IPS-18c (cell line): ENCODE data around the gene EHMT1.
"Not testable (repeated sequence)": the region's sequence is repeated elsewhere in the genome, so short reads cannot be mapped to it uniquely, and the experiment has no call there.

Experiments
- H3K4me3 ChIP-seq: 2 replicates; pipeline ENCODE4 v1.7.0; 2013; ENCODE audit warnings: low read depth, mild to moderate bottlenecking, low read length, moderate library complexity; ENCODE audit not compliant: insufficient read depth
- H3K9me3 ChIP-seq: one replicate; pipeline ENCODE4 v1.6.1; 2013; ENCODE audit warnings: mild to moderate bottlenecking, low read length, moderate library complexity; ENCODE audit not compliant: control insufficient read depth, insufficient read depth

The EHMT1 gene

DNA sequence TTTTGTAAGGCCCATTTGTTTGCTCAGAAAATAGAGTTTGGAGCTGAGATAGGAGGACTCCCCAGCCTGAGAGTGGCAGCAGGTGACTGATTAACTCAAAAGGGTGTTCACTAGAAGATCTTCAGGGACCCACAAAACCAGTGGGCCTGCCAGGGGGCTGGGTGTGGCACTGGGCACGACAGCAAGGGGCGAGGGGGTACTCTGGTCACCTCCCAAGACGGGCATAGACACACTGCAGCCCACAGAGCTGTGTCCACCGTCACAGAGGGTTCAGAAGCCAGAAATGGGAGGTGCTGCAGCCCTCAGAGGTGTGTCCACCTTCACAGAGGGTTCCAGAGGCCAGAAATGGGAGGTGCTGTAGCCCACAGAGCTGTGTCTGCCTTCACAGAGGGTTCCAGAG lies 183.2 kb downstream of the EHMT1 start:
- no peak overlapping the region for H3K4me3 ChIP-seq
- no peaks in the 10 kb centered on the region for H3K9me3 ChIP-seq

DNA sequence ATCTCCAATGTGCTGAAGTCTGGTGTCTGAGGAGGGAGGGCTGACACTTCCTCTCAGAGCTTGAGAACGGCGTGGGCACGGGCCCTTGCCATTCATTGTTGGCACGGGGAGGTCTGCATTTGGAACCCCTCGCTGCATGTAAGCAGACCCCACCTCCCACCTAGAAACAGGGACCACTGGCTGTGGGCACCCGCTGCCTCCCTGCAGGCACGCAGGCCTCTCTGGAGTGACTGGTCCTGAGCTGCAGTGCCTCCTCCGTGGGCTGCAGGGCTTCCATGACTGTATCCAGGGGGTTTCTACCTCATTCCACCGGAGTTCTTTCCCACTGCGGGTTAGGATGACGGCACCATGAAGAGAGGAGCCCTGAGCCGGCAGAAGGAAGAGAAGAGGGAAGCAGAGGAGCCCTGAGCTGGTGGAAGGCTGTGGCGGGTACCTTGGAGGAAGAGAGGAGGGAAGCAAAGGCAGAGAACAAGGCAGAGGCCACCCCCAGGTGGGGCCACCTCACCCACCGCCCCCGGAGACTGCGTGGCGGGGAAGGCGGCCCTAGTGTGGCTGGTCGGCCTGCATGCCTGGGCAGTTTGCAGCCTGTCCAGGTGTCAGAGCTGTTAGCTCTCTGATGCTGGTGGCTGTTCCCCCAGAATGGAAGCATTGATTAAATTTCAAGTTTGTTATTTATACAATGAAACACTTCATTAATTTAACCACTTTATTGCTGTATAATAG lies 183.9 kb downstream of the EHMT1 start:
- Histone ChIP-seq H3K4me3 (no peak overlapping the region), H3K9me3 (no peaks in the 10 kb centered on the region)

DNA sequence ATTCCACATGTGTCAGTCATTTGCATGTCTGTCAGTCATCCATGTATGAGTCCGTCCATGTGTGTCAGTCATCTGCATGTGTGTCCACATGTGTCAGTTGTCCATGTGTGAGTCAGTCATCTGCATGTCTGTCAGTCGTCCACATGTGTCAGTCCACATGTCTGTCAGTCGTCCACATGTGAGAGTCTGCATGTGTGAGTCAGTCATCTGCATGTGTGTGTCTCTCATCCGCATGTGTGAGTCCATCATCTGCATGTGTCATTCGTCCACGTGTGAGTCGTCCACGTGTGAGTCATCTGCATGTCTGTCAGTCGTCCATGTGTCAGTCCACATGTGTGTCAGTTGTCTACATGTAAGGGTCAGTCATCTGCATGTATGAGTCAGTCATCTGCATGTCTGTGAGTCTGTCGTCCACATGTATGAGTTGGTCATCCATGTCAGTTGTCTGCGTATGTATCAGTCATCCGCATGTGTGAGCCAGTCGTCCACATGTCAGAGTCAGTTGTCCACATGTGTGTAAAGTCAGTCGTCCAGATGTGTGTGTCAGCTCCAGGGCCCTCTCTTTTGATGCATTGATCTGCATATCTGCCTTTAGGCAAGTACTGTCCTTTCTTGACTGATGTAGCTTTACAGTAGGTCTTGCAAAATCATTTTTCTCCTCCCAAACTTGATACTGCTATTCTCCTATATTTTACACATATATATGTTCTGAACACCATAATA lies 186.3 kb downstream of the EHMT1 start:
- H3K4me3 ChIP-seq = no peak overlapping the region
- H3K9me3 ChIP-seq = no peaks in the 10 kb centered on the region

DNA sequence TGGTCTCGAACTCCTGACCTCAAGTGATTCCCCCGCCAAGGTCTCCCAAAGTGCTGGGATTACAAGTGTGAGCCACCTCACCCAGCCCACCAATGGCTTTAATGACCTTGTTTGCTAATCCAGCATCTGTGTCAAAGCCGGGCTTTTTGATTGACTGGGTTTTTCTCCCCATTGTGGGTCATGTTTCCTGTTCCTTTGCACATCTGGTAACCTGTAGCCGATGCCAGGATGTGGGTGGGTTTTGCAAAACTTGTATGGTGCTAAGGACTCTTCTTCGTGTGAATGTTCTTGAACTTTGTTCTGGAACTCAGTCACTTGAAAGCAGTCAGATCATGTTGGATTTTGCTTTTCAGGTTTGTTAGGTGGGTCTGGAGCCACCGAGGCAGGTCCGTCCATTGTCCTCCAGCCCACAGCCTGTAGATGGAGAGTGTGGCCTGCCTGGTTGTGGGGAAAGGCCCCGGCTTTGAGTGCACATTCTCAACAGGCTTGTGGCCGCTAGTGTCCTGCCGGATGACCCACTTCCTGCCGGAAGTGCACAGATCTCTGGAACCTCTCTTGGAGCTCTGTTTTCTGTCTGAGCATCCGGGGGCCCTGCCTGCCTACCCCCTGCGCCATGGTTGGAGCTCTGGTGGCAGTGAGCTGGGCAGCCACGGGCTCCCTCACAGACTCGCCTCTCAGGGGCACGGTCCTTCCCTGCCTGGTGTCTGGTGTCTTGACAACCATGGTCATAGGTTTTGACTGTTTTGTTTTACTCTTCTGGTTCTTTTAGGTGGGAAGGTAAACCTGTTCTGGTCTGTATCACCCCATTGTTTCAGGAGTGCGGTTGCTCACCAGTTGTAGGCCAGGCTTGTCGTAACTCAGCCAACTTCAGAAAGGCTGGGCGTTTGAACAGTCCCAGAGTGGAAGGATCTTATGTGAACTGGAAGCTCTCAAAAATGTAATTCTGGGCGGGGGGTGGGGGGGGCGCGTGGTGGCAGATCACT lies 189.2 kb downstream of the EHMT1 start:
- Histone ChIP-seq H3K4me3 (no peak overlapping the region), H3K9me3 (no peaks in the 10 kb centered on the region)

DNA sequence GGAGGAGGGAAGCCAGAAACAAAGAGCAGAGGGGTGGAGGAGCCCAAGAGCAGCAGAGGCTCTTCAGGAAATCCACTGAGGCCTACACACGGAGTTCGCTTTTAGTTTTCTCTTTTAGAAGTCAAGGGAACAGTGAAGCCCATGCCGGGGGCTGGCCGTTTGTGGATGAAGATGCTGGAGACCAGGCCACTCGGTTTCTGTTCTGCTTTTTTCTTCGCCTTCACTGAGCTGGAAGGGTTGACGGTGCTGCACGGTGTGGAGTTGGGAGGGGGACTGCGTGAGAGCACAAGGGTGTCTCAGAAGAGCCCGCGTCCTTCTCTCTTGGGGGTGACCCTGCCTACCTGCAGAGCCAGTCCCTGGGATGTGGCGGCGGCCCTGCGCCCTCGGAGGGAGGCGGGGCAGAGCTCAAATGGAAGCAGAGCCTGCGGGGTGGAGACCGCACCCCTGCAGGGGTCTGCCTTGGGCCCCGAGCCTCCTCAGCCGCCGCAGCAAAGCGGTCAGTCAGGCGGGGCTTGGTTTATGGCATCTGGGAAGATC lies 190.3 kb downstream of the EHMT1 start:
- no peaks in the 10 kb centered on the region for H3K9me3 ChIP-seq
- H3K4me3 ChIP-seq = no peak overlapping the region

DNA sequence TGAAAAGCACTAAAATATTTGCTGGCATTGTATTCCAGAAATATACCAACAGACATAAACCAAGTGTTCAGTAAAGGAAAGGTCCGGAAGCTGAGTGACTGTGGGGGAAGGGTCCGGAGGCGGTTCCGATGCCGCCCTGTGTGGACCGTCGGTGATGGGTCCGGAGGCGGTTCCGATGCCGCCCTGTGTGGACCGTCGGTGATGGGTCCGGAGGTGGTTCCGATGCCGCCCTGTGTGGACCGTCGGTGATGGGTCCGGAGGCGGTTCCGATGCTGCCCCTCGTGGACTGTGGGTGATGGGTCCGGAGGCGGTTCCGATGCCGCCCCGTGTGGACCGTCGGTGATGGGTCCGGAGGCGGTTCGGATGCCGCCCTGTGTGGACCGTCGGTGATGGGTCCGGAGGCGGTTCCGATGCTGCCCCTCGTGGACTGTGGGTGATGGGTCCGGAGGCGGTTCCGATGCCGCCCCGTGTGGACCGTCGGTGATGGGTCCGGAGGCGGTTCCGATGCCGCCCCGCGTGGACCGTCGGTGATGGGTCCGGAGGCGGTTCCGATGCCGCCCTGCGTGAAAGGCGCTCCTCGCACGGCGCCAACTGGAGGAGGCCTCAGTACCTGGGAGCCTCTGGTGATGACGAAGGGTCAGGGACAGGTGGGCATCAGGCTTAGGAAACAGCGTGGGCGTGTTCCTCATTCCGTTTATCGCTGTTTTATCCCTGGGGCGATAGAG lies 191.1 kb downstream of the EHMT1 start:
- not testable (repeated sequence) for H3K4me3 ChIP-seq, H3K9me3 ChIP-seq

DNA sequence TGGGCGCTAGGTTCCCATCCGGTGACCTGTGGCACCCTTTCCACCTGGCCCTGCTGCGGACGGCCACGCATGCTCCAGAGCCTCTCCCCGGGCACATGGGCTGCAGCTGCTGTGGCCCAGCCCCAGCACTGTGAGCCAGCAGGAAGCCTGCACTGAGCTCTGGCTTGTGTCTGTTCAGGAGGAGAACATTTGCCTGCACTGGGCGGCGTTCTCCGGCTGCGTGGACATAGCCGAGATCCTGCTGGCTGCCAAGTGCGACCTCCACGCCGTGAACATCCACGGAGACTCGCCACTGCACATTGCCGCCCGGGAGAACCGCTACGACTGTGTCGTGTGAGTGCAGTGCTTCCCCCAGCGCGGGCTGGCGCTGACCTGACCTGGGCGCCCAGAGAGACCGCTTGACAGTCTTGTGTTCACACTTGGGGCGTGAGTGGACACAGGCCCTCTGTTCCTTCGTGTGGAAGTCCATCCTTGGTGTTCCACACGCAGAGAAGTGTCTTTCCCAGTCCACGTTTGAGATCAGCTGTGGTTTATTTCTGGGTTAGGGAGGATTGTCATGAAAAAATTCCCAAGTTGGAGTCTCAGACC lies 192.6 kb downstream of the EHMT1 start:
- Histone ChIP-seq H3K4me3 (no peak overlapping the region), H3K9me3 (no peaks in the 10 kb centered on the region)

DNA sequence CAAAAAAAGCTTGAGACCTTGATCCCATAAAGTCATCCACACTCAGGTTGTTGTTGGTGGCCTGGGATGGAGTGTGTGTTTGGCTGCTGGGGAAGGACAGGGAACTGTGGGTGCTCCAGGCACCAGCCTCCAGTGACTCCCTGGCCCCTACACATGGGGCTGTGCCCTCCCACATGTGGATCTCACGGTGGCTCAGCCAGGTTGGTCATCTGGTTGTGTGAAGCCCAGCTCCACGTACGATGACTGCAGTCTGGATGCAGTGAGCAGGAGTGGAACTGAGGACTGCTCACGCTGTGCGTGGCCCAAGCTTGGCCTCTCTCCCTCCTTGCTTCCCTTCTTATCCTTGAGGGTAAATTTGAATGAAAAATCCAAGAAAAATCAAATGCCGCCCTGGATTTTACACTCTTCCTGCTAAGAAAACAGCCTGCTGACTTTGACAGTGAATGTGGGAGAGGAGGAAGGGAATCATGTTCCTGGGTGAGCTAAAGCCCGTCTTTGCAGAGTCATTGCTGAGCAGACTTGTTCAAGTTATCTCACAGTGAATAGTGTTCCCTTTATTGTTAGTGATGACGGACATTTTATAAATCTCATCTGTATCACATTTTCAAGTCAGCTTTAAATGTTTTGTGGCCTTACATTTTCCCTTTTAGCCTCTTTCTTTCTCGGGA lies 193.7 kb downstream of the EHMT1 start:
- no peak overlapping the region for H3K4me3 ChIP-seq
- H3K9me3 ChIP-seq = peaks cover 2% of the 10 kb centered on the region

DNA sequence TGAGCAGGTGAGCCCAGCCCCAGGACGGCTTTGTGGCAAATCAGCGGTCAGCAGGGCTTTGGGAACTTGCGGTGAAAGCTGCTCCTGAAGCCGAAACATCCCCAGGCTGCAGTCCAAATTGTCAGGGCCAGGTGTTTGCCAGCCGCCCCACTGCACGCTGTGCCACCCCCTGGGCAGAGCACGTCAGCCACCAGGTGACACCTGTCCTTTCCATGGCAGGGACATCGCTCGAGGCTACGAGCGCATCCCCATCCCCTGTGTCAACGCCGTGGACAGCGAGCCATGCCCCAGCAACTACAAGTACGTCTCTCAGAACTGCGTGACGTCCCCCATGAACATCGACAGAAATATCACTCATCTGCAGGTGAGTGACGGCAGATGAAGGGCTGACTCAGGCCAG lies 194.4 kb downstream of the EHMT1 start:
- Histone ChIP-seq H3K9me3 (peaks cover 4% of the 10 kb centered on the region), H3K4me3 (no peak overlapping the region)

DNA sequence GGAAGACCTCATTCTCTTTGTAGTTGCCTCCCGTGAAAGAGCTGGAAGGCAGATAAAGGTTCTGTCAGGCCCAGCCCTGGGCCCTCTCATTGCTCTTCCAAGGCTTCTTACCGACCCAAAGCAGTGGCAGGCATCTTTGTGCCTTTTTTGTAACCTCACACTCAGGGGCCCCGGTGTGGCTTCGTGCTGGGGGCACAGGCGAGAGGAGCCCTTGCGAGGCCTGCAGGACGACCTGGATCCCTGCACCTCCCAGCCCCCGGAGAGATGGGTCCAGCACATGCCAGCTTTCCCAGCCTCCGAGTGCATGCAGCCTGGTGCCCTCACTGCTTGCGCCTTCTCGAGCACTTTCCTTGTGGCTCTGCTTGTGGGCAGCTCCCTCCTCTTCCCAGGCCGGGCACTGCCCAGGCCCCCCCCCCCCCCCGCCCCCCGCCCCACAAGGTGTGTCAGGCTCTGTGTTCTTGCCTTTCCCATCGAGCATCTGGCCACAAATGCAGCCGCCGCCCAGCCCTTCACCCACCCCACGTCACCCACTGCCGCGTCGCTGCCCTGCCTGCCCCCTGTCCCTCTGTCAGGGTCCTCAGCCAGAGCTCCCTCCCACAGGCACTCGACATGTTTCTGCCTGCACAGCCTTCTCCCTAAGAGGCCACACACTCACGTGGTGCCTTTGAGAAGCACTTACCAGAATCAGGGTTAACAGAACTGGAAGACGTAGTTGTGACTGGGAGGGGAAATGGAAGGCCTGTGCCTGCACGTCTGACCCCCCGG lies 195.0 kb downstream of the EHMT1 start:
- peaks cover 4% of the 10 kb centered on the region for H3K9me3 ChIP-seq
- H3K4me3 ChIP-seq = no peak overlapping the region

DNA sequence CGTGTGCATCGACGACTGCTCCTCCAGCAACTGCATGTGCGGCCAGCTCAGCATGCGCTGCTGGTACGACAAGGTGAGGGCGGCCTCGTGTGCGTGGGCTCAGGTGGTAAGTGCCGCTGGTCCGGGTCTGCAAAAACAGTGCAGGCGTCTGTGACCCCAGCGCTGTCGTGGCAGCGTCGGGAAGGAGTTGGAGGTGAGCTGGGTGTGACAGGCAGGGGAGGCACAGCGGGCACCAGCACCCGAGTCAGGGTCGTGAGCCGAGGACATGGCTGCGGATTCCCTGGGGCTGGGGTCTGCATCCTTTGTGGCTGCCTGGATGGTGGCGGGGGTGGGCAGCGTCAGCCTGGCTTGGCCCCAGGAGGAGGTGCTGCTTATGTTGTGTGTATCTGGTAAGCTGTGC lies 195.6 kb downstream of the EHMT1 start:
- no peak overlapping the region for H3K4me3 ChIP-seq
- peaks cover 4% of the 10 kb centered on the region for H3K9me3 ChIP-seq

DNA sequence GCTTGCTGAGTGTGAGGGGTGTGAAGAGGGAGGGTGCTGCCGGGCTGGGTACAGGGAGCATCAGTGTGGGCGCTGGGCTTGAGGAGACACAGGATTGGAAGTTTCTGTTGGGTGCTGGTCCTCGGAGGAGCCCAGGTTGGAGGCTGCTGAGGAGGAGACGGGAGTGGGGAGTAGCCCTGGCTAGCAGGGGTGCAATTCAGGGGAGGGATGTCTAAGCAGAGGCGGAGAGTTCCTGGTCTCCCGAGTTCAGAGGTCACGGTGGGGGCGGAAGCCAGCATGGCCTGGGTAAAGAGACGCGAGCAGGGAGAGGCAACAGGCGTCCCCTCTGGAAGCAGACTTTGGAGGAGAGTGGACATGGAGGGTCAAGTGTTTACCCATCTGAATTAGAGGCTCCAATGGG lies 196.0 kb downstream of the EHMT1 start:
- no peak overlapping the region for H3K4me3 ChIP-seq

DNA sequence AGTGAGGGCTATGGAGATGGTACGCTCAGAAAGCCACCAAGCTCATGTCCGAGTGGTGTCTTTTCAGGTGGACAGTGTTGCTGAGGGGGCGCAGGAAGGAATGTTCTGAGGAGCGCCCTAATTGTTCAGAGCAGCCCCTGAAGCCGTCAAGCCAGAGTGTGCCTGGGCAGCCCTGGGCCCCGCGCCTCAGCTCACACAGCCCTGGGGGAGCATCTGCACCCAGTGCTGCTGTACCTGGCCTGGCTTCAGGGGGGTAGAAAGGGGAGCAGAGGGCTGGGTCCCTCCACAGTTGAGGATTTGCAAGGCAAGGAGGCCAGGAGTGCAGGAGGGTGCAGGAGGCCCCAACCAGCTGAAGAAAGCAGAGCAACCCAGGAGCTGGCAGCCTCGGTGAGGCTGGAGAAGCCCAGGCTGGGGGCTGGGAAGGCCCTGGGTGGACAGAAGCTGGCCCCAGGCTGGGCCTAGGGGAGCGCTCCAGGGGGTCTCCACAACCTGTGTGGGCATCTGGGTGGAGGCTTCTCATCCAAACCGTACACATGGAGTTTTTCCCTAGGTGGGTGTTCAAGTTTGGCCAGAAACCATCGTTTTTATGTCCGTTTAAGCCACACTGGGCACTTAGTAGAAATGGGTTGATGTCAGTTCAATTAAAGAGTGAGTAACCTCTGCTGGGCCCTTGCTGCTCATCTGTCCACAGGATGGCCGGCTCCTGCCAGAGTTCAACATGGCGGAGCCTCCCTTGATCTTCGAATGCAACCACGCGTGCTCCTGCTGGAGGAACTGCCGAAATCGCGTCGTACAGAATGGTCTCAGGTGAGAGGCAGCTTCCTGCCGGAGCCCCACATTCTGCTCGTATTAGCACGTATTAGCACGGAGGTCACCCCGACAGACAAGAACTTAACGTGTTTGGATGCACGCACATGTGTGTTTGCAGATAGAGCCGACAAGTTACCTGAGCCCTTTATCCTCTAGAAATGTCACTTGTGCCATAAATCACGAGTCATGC lies 196.8 kb downstream of the EHMT1 start:
- Histone ChIP-seq H3K9me3 (peaks cover 4% of the 10 kb centered on the region), H3K4me3 (no peak overlapping the region)

More for the DNA sequence above, 196.0 kb downstream of the EHMT1 start:
- peaks cover 4% of the 10 kb centered on the region for H3K9me3 ChIP-seq

DNA sequence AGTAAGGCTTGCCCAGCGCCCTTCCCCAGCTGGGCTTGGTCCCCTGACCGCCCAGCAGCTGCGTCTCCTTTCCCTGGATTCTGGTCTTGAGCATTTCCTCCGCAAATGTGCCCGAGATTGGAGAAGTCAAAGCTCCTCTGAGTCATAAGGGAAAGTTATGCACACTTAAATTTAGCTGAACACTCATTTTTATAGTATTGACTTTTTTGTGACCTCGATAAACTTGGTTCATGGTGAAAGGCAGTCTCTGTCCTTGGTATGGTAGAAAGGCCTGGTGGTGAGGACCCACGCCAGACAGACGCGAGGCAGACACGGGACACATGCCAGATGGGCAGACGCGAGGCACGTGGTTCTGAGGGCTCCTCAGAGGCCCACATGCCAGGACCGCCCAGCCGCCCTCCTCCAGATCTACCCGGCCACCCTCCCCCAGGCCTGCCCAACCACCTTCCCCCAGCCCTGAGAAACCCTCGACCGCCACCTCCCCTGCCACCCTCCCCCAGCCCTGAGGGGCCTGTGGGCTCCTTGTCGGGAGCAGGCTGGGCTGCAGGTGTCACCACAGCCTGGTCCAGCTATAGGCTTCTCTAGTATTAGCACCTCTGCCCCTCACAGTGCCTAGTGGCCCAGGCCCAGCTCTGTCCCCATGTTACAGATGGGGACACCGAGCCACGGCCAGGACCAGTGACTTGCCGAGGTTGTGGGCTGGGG lies 197.9 kb downstream of the EHMT1 start:
- peaks cover 4% of the 10 kb centered on the region for H3K9me3 ChIP-seq

More for the DNA sequence above, 197.9 kb downstream of the EHMT1 start:
- H3K4me3 ChIP-seq = no peak overlapping the region
